SIG-M5 treated with dmso at 0.1 percent for 504 hours (cell line): ENCODE results near the gene HEPN1.

Source experiments
- DNase-seq: peaks from one replicate; lab custom pipeline; 2025; ENCODE audit not compliant: unreplicated experiment; lab: John Stamatoyannopoulos, UW

Gene HEPN1

GRCh38 chr11:124884869-124885479, 34.1 kb upstream of the HEPN1 start:
- no peak for DNase-seq

GRCh38 chr11:124886476-124886875, 32.6 kb upstream of the HEPN1 start:
- DNase-seq, result no peak

- no peak for DNase-seq
These were observed 31.9 kb upstream of the HEPN1 start for GRCh38 chr11:124886978-124887666.

- no peak for DNase-seq
These were observed 31.4 kb upstream of the HEPN1 start for GRCh38 chr11:124887667-124888013.

GRCh38 chr11:124889191-124890091, 29.6 kb upstream of the HEPN1 start:
- DNase-seq, result peak; percentile 5

- no peak for DNase-seq
These were observed 28.9 kb upstream of the HEPN1 start for GRCh38 chr11:124890151-124890550.

GRCh38 chr11:124890683-124891372, 28.2 kb upstream of the HEPN1 start:
- no peak for DNase-seq

- DNase-seq, result no peak
These were observed 27.6 kb upstream of the HEPN1 start for GRCh38 chr11:124891373-124891861.

- no peak for DNase-seq
These were observed 26.9 kb upstream of the HEPN1 start for GRCh38 chr11:124892146-124892545.

- DNase-seq, result no peak
These were observed 26.1 kb upstream of the HEPN1 start for GRCh38 chr11:124892750-124893454.

GRCh38 chr11:124893781-124894401, 25.2 kb upstream of the HEPN1 start:
- DNase-seq, result no peak

- DNase-seq, result no peak
These were observed 24.2 kb upstream of the HEPN1 start for GRCh38 chr11:124894606-124895430.

GRCh38 chr11:124895471-124895971, 23.5 kb upstream of the HEPN1 start:
- DNase-seq, result no peak

GRCh38 chr11:124896071-124896750, 22.8 kb upstream of the HEPN1 start:
- DNase-seq, result no peak

GRCh38 chr11:124896821-124897391, 22.1 kb upstream of the HEPN1 start:
- DNase-seq, result no peak

- DNase-seq, result no peak
These were observed 21.3 kb upstream of the HEPN1 start, which contains the start of gene ROBO4 for GRCh38 chr11:124897674-124898262. Gene ROBO4, minus strand, starts transcription at chr11:124897865. Its CDS starts 70 bp downstream, at chr11:124897795.

GRCh38 chr11:124898263-124898680, 20.8 kb upstream of the HEPN1 start:
- DNase-seq, result no peak

GRCh38 chr11:124898711-124899110, 20.3 kb upstream of the HEPN1 start:
- DNase-seq, result no peak
